Mucosa of rectum (tissue), 2 donors: Measurements from ENCODE around the gene PDPR.
"Not testable (repeated sequence)": the region's sequence is repeated elsewhere in the genome, so short reads cannot be mapped to it uniquely, and the experiment has no call there.

ENCODE experiments used
- H3K27ac ChIP-seq, 2 donors: one replicate each; pipeline ENCODE4 v1.7.0; 2013; ENCODE audit warnings: inconsistent platforms in 2 of 2, low read depth in 2 of 2, low read length in 2 of 2
- H3K27me3 ChIP-seq, 2 donors: one replicate each; pipeline ENCODE4 v1.7.0; 2013; ENCODE audit warnings: low read length in 2 of 2; ENCODE audit not compliant: control insufficient read depth in 2 of 2, insufficient read depth in 2 of 2
- H3K36me3 ChIP-seq, 2 donors: one replicate each; pipeline ENCODE4 v1.7.0; 2013; ENCODE audit warnings: low read length in 2 of 2; ENCODE audit not compliant: control insufficient read depth in 2 of 2, insufficient read depth in 2 of 2
- H3K4me1 ChIP-seq, 2 donors: one replicate each; pipeline ENCODE4 v1.7.0; 2013; ENCODE audit warnings: low read length in 2 of 2, mild to moderate bottlenecking in 1 of 2; ENCODE audit not compliant: control insufficient read depth in 2 of 2, insufficient read depth in 2 of 2
- H3K4me3 ChIP-seq, 2 donors: one replicate each; pipeline ENCODE4 v1.7.0; 2013; ENCODE audit warnings: low read length in 2 of 2
- H3K9ac ChIP-seq, 2 donors: one replicate each; pipeline ENCODE4 v1.7.0; 2013; ENCODE audit warnings: low read length in 2 of 2, low read depth in 1 of 2, mild to moderate bottlenecking in 1 of 2
- H3K9me3 ChIP-seq, 2 donors: one replicate each; pipeline ENCODE4 v1.7.0; 2013; ENCODE audit warnings: low read length in 2 of 2; ENCODE audit not compliant: control insufficient read depth in 2 of 2
- donor health status: healthy.
- donor health status: Normal muscosa, but diverticular disease.

Gene PDPR

DNA sequence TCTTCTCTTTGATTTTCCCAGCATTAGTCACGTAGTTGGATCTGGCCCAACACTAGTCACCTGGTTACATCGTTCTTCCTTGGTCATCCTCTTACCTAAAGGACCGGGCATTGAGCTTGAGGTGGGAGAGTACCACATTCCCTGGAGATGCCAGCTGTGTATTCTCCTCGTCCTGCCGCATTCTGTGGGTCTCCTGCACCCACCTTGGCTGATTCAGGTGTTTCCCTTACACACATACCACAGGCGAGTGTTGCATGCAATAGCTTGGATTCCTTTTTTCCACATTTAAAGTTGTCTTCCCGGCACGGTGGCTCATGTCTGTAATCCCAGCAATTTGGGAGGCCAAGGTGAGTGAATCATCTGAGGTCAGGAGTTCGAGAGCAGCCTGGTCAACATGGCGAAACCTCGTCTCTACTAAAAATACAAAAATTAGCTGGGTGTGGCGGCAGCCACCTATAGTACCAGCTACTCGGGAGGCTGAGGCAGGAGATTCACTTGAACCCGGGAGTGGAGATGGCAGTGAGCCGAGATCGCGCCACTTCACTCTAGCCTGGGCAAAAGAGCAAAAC is 37.9 kb downstream of the PDPR start:
- no peaks in the 10 kb centered on the region for H3K9me3 ChIP-seq
- peaks cover 13 to 19% of the 10 kb centered on the region in 2 donors for H3K4me1 ChIP-seq
- peak overlapping the region in 1 of 2 donors; percentile 66 for H3K9ac ChIP-seq
- no peaks in the 10 kb centered on the region for H3K27me3 ChIP-seq
- H3K27ac ChIP-seq, result peak overlapping the region in 1 of 2 donors; percentile 90
- peaks cover 61 to 72% of the 10 kb centered on the region in 2 donors for H3K36me3 ChIP-seq
- H3K4me3 ChIP-seq, result peak overlapping the region; percentile 4 to 64

DNA sequence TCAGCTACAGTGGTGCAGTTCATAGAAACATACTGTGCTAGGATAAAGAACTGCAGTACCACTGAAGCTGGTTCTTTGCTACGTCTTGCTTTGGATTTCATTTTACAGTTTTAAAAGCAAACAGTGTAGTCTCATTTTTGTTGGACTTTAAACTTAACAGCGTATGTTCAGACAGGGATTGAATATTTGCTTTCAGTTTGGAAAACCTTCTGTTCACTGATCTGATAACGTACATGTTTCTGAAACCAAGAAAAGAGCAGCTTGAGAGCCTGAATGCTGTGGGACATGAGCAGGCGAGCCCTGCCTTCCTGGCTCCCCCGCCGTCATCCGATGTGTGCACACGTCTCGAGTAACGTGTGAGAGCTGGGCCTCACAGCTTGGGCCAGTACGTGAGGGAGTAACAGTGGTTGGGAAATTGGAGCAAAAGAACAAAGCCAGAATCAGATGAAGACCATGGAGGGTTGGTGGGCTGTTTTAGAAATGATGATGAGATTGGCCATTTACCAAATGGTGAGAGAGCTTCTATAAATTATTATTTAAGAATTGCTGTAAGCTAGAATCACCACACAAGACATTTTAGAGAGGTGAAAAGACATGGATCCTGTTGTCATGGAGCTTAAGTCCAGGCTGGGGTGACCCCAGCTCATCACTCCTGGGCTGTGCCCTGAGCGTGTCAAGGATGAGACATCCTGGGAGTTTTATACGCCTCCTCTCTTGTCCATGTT is 38.6 kb downstream of the PDPR start:
- Histone ChIP-seq H3K36me3 (peaks cover 68 to 77% of the 10 kb centered on the region in 2 donors), H3K27me3 (no peaks in the 10 kb centered on the region), H3K4me1 (peaks cover 13 to 19% of the 10 kb centered on the region in 2 donors), H3K4me3 (peak overlapping the region; percentile 4 to 64), H3K9ac (peak overlapping the region in 1 of 2 donors; percentile 66), H3K9me3 (no peaks in the 10 kb centered on the region), H3K27ac (peak overlapping the region; percentile 53 to 90)

DNA sequence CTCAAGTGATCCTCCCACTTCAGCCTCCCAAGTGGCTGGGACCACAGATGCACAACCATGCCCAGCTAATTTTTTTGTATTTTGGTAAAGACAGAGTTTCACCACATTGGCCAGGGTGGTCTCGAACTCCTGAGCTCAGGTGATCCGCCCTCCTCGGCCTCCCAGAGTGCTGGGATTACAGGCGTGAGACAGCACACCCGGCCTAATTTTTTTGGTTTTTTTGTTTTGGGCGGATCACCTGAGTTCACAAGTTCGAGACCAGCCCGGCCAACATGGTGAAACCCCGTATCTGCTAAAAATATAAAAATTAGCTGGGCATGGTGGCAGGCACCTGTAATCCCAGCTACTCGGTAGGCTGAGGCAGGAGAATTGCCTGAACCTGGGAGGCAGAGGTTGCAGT is 40.6 kb downstream of the PDPR start:
- peaks cover 79 to 88% of the 10 kb centered on the region in 2 donors for H3K36me3 ChIP-seq
- H3K27ac ChIP-seq, result not testable (repeated sequence)

DNA sequence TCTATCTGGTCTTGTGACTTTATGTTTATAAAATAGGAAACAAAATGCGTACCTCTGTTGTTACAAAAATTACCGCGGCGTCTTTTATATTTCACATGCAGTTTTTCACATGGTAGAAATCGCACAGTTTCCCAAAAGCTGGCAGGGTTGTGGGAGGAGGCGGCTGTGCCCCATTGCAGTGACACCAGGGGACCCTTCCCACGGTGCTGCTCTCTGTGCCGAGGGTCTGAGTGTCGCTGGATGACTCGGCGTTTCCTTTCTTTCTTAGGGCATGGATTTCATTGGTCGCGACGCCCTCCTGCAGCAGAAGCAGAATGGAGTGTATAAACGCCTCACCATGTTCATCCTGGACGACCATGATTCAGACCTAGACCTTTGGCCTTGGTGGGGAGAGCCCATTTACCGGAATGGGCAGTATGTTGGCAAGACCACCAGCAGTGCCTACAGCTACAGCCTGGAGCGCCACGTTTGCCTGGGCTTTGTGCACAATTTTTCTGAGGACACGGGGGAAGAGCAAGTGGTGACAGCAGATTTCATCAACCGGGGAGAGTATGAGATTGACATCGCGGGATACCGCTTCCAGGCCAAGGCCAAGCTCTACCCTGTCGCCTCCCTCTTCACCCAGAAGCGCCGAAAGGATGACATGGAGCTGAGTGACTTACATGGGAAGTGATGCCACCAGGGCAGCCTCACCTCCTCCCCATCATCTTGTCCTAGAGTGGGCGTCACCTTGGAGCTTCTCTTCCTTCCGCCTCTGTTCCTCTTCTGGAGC is 42.3 kb downstream of the PDPR start:
- H3K27ac ChIP-seq, result no peak overlapping the region
- H3K36me3 ChIP-seq, result peaks cover 83 to 91% of the 10 kb centered on the region in 2 donors

More for the DNA sequence above, 40.6 kb downstream of the PDPR start:
- H3K4me1 ChIP-seq, result peaks cover 13 to 19% of the 10 kb centered on the region in 2 donors
- not testable (repeated sequence) for H3K4me3 ChIP-seq, H3K9me3 ChIP-seq, H3K9ac ChIP-seq, H3K27me3 ChIP-seq

DNA sequence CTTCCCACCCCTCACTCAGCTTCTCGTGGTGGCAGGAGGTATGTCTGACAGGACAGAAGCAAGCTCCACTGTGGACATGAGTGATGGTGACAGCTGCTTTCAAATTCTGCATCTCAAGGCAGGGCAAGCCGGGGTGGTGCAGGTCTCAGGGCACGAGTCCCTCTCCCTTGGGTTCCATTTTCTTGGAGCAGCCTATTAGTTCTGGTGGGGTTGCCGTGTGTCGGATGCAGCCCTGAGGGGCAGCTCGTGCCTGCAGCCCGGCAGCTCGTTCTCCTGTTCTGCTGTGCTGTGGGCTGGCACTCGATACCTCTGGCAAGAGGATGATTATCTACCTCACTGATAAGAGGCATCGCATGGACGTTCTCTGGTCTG is 43.0 kb downstream of the PDPR start:
- H3K9me3 ChIP-seq, result no peaks in the 10 kb centered on the region
- H3K9ac ChIP-seq, result no peak overlapping the region
- H3K4me3 ChIP-seq, result no peak overlapping the region
- no peaks in the 10 kb centered on the region for H3K27me3 ChIP-seq
- peaks cover 79 to 88% of the 10 kb centered on the region in 2 donors for H3K36me3 ChIP-seq
- peaks cover 9 to 20% of the 10 kb centered on the region in 2 donors for H3K4me1 ChIP-seq
- no peak overlapping the region for H3K27ac ChIP-seq

More for the DNA sequence above, 42.3 kb downstream of the PDPR start:
- Histone ChIP-seq H3K4me1 (peaks cover 13 to 19% of the 10 kb centered on the region in 2 donors), H3K27me3 (no peaks in the 10 kb centered on the region), H3K9ac (no peak overlapping the region), H3K4me3 (no peak overlapping the region), H3K9me3 (no peaks in the 10 kb centered on the region)

DNA sequence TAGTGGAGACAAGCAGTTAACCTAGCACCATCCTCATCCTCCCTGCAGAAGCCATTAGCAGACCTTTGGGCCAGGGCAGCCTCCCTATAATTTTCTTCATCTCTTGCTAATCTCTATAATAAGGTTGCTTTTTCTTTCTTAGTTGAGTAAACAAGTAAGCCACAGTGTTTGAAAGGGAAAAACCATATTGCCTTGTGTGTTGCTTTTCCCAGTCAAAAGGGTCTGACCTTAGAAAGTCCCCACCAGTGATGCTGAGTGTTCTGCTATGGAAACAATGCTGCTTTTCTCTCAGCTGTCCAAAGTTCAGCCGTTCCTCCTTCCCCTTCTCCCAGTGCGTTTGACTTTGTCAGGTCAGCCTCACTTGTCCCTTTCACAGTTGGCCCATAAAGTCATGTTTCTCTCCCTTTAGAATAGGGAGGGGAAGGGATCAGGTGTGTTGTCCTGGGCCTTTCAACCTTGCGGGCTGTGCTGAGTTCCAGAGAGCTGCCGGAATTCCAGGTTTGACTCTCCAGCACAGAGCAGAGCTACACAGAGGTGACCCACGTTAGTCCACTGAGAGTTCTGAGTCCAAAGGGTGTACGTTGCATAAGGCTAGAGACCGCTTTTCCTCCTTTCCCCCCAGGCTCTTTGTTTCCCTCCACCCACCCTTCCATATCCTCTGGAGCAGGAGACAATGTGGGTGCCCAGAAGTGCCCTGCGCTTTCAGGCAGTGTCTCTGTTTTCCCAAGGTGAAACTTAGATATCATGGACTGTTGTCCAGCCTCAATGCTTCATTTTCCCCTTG is 43.5 kb downstream of the PDPR start:
- H3K27ac ChIP-seq, result no peak overlapping the region
- peaks cover 5 to 20% of the 10 kb centered on the region in 2 donors for H3K4me1 ChIP-seq
- no peak overlapping the region for H3K4me3 ChIP-seq
- no peaks in the 10 kb centered on the region for H3K27me3 ChIP-seq
- peaks cover 75 to 88% of the 10 kb centered on the region in 2 donors for H3K36me3 ChIP-seq
- H3K9me3 ChIP-seq, result no peaks in the 10 kb centered on the region
- H3K9ac ChIP-seq, result no peak overlapping the region

DNA sequence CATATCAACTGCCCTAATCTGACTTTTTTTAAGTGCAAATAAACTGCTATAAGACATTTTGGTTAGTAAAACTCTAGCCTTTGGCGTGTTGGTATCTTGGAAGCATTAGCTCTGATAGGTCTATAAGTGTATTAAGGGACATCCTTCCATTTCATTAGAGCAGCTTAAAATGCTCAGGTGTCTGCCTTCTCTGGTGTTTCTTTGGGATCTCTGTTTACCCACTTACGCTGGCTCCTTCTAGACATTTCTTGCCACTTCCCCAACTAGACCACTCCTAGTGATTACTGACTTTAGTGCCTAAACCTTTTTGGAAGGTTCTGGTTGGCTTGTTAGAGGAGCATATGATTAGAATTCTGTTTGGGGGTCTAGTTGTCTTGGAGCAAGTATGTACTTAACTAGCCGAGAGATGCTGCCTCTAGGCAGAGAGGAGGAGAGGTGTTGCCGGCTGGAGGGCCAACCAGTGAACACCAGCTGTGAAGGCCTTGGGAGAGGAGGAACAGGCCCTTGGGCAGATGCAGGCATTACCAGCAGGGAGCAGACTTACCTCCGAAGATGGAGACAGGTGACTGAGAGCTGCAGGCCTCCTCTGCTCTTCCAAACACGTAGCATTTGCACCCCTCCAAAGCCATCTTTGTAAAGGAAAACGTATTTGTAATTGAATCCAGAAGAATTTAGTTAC is 44.3 kb downstream of the PDPR start:
- H3K36me3 ChIP-seq, result peaks cover 69 to 81% of the 10 kb centered on the region in 2 donors

DNA sequence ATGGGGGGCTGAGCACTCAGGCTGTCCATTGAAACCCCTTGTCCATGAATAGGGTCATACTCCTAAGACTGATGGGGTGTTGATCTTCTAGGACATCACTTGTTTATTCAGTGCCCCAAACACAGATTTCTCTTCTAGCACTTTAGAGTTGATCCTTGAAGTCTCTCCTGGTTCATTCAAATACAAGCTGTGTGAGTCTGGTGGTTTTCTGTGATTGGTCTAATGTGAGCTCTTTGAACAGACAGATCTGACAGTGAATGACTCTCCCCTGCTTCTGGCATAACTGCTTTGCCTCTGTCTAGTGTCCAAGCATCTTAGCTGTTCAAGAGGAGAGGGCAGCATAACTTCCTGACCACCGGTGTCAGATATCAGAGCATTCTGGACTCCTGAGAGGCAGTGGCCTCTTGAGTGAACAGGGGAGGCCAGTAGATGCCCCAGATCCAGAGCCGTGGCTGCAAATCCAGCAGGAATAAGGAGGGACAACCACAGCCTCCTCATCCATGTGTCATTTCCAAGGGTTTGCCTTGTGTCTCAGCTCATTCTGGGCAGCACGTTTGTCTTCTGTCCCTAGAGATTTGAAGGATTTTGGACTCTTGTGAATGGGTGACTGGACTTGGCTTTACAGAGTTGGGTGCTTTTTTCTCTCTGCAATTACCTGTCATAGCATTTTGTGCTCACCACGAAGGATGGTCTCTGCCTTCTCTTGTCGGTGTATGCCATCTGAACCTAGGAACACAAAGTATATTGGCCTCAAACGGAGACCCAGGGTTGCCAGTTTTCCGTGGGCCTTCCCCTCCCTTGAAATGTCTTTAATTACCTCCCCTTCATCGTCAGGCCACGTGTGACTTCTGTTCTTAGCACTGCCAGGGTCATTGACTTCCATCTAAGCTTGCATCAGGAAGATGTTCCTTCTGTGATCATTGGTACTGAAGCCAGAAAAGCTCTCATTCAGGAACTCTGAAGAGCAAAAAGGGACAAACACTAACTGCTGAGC is 45.5 kb downstream of the PDPR start:
- Histone ChIP-seq H3K9me3 (no peaks in the 10 kb centered on the region), H3K36me3 (peaks cover 62 to 72% of the 10 kb centered on the region in 2 donors), H3K27me3 (no peaks in the 10 kb centered on the region), H3K9ac (no peak overlapping the region), H3K4me3 (no peak overlapping the region), H3K4me1 (peaks cover 0 to 12% of the 10 kb centered on the region in 2 donors), H3K27ac (no peak overlapping the region)

More for the DNA sequence above, 44.3 kb downstream of the PDPR start:
- peaks cover 0 to 14% of the 10 kb centered on the region in 2 donors for H3K4me1 ChIP-seq
- H3K27ac ChIP-seq, result no peak overlapping the region
- H3K9ac ChIP-seq, result no peak overlapping the region
- no peaks in the 10 kb centered on the region for H3K9me3 ChIP-seq
- no peak overlapping the region for H3K4me3 ChIP-seq
- H3K27me3 ChIP-seq, result no peaks in the 10 kb centered on the region
